Calu3 (cell line): ENCODE results near the gene WDR46. TPM values are rescaled to one million over a fixed set of nuclear protein-coding genes. Genes with fewer than 3 reads are reported as not detected.
A peak's percentile ranks its signal among the peaks of the same experiment; 100 is the strongest.
"Not testable (repeated sequence)": the region's sequence is repeated elsewhere in the genome, so short reads cannot be mapped to it uniquely, and the experiment has no call there.

Experiments used
- BruUV-seq: library from RNA; stranded (reverse); fragments of 400-500 nt; replicated peaks from 2 replicates; lab custom pipeline; 2021; lab: Mats Ljungman, UMichigan
- CTCF ChIA-PET: fragments of 300-600 bp; sonication (Branson Sonifier 250); formaldehyde crosslinking; loops from one replicate; lab custom pipeline; 2022; ENCODE audit warnings: antibody characterized with exemption; lab: Charles Lee
- DNase-seq: peaks from one replicate; pipeline ENCODE4 v3.0.0; 2022
- H3K27ac Mint-ChIP-seq: one replicate; pipeline ENCODE4 v1.8.0; 2022; ENCODE audit warnings: mixed read lengths; ENCODE audit not compliant: unreplicated experiment
- H3K27me3 Mint-ChIP-seq: one replicate; pipeline ENCODE4 v1.8.0; 2022; ENCODE audit warnings: mixed read lengths; ENCODE audit not compliant: unreplicated experiment
- H3K36me3 Mint-ChIP-seq: one replicate; pipeline ENCODE4 v1.8.0; 2022; ENCODE audit warnings: mild to moderate bottlenecking, moderate library complexity, mixed read lengths; ENCODE audit not compliant: insufficient read depth, unreplicated experiment
- H3K4me1 Mint-ChIP-seq: one replicate; pipeline ENCODE4 v1.8.0; 2022; ENCODE audit warnings: mild to moderate bottlenecking, low read depth, mixed read lengths; ENCODE audit not compliant: unreplicated experiment
- H3K4me3 Mint-ChIP-seq: one replicate; pipeline ENCODE4 v1.8.0; 2022; ENCODE audit warnings: mild to moderate bottlenecking, low read depth, moderate library complexity, mixed read lengths; ENCODE audit not compliant: unreplicated experiment
- H3K9me3 Mint-ChIP-seq: one replicate; pipeline ENCODE4 v1.8.0; 2022; ENCODE audit warnings: low read depth, mixed read lengths; ENCODE audit not compliant: unreplicated experiment
- CTCF ChIP-seq: fragments of 200-600 bp; IDR thresholded peaks from one replicate; pipeline ENCODE4 v1.8.0; 2022; ENCODE audit warnings: antibody characterized with exemption; ENCODE audit not compliant: unreplicated experiment
- intact Hi-C: fragments of 100-400 bp; cut with micrococcal nuclease; formaldehyde crosslinking; loops from one replicate; pipeline ENCODE4 v1.10.0; 2022; ENCODE audit not compliant: unreplicated experiment
- total RNA-seq: library from RNA; stranded (reverse); gene quantifications from 2 replicates; pipeline ENCODE4 v1.2.3, GENCODE V29; 2022

Gene WDR46
- total RNA-seq, 1 experiment from 2014 or later = 125 TPM

GRCh38 chr6:33276864-33277662, 12.0 kb downstream of the WDR46 start, which contains the start of gene B3GALT4:
TSS of gene B3GALT4 (plus strand) at chr6:33277123. CDS start at chr6:33277420, 297 bp downstream.
- H3K9me3 Mint-ChIP-seq = no peaks in the 10 kb centered on the region
- H3K4me3 Mint-ChIP-seq = peak within 1 kb of the TSS; percentile 94
- intact Hi-C loops = no loop called here
- H3K27me3 Mint-ChIP-seq = peaks cover 5% of the 10 kb centered on the region
- peak; percentile 74 for TF ChIP-seq CTCF
- H3K4me1 Mint-ChIP-seq = peaks cover 60% of the 10 kb centered on the region
- CTCF ChIA-PET = interaction anchor here (0.6 to 2.2 kb wide), 13 partner anchors 10 to 149 kb away, joined by 3 to 14 read pairs (median 4); partner anchors contain the start of genes PFDN6 and WDR46
- peak; percentile 96 for DNase-seq
- BruUV-seq = no TSS peak
- H3K27ac Mint-ChIP-seq = peak within 1 kb of the TSS; percentile 100
- H3K36me3 Mint-ChIP-seq = peaks cover 100% of the 10 kb centered on the region

GRCh38 chr6:33276581-33276863, 12.5 kb downstream of the WDR46 start:
- Mint-ChIP-seq H3K36me3 (peaks cover 100% of the 10 kb centered on the region), H3K4me1 (peaks cover 65% of the 10 kb centered on the region), H3K4me3 (peak overlapping the region; percentile 94), H3K27ac (peak overlapping the region; percentile 100), H3K9me3 (no peaks in the 10 kb centered on the region), H3K27me3 (peaks cover 10% of the 10 kb centered on the region)
- DNase-seq = no peak
- CTCF ChIA-PET = interaction anchor here (1.0 to 2.2 kb wide), 6 partner anchors 13 to 149 kb away, joined by 3 to 14 read pairs (median 7); partner anchors contain the start of genes PFDN6 and WDR46
- no TSS peak for BruUV-seq
- no peak for TF ChIP-seq CTCF
- intact Hi-C loops = no loop called here

DNA sequence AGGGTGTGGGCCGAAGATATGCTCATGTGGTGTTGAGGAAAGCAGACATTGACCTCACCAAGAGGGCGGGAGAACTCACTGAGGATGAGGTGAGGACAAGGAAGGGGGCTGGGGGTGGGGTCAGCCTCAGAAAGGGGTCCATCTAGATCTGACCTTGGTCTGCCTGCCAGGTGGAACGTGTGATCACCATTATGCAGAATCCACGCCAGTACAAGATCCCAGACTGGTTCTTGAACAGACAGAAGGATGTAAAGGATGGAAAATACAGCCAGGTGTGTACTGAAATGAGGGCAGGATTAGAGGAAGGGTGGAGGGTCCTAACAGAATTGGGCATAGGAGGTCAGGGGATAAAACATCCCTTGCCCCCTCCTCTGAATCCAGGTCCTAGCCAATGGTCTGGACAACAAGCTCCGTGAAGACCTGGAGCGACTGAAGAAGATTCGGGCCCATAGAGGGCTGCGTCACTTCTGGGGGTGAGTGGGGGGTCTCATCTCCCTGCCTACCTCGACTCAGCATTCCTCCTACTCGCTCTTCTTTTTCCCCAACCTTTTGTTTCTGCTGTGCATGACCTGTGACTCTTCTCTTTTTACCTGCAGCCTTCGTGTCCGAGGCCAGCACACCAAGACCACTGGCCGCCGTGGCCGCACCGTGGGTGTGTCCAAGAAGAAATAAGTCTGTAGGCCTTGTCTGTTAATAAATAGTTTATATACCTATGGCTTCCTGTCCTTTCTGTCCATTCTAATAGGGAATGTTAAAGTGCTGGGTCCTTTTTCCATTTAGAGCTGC, 13.1 kb downstream of the WDR46 start:
- Mint-ChIP-seq H3K36me3 (peaks cover 100% of the 10 kb centered on the region), H3K4me1 (peaks cover 65% of the 10 kb centered on the region), H3K27me3 (peaks cover 13% of the 10 kb centered on the region), H3K27ac (peak overlapping the region; percentile 100), H3K4me3 (peak overlapping the region; percentile 94)
- TSS peak; percentile 20 for BruUV-seq
- CTCF ChIA-PET = interaction anchor here (1.6 to 1.8 kb wide), 3 partner anchors 14 to 28 kb away, joined by 3 to 10 read pairs (median 10); partner anchors contain the start of genes PFDN6 and WDR46
- DNase-seq, H3K9me3 Mint-ChIP-seq, intact Hi-C loops: not testable (repeated sequence)

GRCh38 chr6:33273924-33274902, 14.8 kb downstream of the WDR46 start:
- intact Hi-C loops = no loop called here
- no peaks in the 10 kb centered on the region for H3K9me3 Mint-ChIP-seq
- H3K4me3 Mint-ChIP-seq = peak overlapping the region; percentile 94
- CTCF ChIA-PET = interaction anchor here (0.6 kb wide), 1 partner anchor 15 kb away, joined by 8 read pairs; the partner anchor contains the start of genes PFDN6 and WDR46
- H3K4me1 Mint-ChIP-seq = peaks cover 69% of the 10 kb centered on the region
- DNase-seq = no peak
- peak overlapping the region; percentile 100 for H3K27ac Mint-ChIP-seq
- peaks cover 91% of the 10 kb centered on the region for H3K36me3 Mint-ChIP-seq
- no peak for TF ChIP-seq CTCF
- peaks cover 13% of the 10 kb centered on the region for H3K27me3 Mint-ChIP-seq
- no TSS peak for BruUV-seq
